AML-193 (cell line): Measurements from ENCODE around the gene HLA-G.
"Not testable (repeated sequence)": the region's sequence is repeated elsewhere in the genome, so short reads cannot be mapped to it uniquely, and the experiment has no call there.

Source experiments
- DNase-seq, 2 experiments: peaks; one replicate each; lab custom pipeline; 2025; lab: John Stamatoyannopoulos, UW

The HLA-G gene

GRCh38 chr6:29872791-29873190, 45.2 kb downstream of the HLA-G start:
- no peak for DNase-seq

- DNase-seq = no peak
These were observed 47.6 kb downstream of the HLA-G start for GRCh38 chr6:29875257-29875656.

GRCh38 chr6:29875734-29876133, 48.1 kb downstream of the HLA-G start:
- not testable (repeated sequence) for DNase-seq
